Measurements from ENCODE around the gene MAEA.

Gene MAEA

DNA sequence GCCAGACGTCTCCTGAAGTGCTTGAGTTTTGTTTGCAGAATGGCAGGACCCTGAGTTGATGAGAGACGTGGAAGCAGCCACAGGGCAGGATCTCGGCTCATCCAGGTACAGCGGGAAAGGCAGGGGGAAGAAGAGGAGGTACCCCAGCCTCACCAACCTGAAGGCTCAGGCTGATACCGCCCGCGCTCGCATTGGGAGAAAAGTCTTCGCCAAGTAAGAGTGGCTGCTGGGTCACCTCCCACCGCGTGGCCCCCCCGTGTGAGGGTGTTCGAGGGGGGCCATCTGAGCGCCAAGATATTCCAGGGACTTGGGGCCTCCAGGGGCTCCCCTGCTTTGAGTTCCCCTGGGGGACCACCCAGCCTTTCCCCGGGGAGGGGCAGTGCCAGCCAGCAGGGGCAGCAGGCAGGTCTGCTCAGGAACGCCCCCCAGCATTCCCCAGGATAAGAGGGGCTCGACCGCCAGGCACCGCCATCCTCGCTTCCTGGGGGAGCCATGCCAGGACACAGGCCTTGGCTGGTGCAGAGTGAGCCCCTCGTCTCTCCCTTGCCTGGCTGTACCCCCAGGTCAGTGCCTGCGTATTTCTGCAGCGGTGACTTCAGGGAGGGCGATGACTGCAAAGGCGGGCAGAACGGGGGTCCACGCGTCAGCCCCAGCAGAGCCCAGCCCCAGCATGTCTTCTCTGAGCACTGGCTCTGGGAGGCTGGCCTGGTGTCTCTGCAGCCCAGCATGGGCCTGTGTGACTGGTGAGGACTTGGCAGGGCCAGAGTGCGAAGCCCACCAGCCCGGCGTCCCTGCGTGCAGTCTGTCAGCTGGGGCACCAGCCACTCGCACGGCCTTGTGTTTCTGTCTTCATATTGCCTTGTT, 94.3 kb downstream of the MAEA start:
- DNase-seq, result no peak

DNA sequence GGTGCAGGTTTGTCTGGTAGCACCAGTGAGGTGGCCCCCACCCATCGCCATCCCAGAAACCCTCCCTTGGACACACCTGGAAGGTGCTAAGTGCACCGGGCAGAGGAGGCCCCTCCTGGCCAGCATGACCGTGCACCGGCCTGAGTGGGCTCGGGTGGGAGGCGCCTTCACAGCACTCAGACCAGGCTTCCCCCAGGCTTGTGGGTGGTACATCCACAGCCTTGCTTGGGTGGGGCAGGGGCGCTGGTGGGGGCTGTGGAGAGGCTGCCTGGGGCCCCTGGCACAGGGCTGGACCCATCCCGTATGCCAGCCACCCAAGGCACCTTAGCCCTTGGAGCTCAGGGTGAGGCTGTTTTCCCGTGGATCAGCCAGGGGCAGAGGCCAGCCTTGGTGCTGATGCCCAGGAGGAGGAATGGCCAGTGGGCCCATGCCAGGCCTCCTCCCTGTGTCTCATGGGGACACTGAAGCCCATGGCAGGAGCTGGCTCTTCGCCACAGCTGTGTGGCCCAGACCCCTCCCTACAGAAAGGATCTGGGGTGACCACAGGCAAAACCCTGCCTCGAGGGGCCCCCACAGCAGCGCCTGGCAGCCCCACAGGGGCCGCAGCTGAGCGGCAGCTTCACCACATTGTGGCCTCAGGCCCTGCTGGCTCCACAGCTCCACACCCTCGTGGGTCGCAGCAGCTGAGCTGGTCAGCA, 95.1 kb downstream of the MAEA start:
- no peak for DNase-seq

DNA sequence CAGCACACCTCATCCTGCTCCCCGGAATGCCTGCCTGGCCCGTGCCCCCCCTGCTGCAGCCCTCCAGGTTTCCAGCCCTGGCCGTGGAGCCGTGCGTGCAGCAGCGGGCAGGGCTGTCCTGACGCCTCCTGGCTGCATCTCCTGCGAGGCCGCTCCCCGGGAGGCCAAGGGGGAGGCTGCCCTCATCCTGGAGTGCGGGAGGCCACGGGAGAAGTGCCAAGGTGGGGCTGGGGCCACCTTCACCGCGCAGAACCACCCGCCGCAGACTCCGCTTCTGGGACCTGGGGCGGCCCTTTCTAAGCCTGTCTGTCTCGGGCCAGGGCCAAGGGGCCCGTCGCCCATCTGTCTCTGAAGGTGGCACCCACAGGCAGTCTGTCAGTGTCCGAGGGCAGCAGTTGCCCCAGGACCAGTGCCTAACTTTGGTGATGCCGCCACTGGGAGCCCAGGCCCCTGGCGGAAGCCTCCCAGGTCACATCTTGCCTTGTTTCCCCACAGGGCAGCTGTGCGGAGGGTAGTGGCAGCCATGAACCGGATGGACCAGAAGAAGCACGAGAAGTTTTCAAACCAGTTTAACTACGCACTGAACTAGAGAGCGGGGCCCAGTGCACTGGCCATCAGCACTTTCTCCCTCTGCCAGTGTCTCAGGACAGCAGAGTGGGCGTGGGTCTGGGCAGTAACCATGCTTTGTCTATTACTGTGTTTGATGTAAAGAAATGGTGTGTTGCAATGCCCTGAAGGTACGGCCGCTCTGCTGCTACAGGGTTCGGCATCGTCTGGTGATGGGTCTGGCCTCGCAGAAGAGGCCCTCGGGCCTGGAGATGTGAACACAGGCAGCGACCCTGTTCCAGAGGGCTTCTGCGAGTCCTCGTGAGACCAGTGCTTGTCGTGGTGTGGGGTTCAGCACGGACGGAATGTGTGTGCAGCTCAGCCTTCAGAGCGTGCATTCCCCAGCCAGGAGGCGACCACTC, 96.0 kb downstream of the MAEA start:
- DNase-seq, result no peak

Measured in NCI-H82 (cell line).